Measurements from ENCODE around the gene SLC17A7. TPM values are rescaled to one million over a fixed set of nuclear protein-coding genes. Genes with fewer than 3 reads are reported as not detected.

Gene SLC17A7
- total RNA-seq, result 0.09 TPM in 2 replicates

DNA sequence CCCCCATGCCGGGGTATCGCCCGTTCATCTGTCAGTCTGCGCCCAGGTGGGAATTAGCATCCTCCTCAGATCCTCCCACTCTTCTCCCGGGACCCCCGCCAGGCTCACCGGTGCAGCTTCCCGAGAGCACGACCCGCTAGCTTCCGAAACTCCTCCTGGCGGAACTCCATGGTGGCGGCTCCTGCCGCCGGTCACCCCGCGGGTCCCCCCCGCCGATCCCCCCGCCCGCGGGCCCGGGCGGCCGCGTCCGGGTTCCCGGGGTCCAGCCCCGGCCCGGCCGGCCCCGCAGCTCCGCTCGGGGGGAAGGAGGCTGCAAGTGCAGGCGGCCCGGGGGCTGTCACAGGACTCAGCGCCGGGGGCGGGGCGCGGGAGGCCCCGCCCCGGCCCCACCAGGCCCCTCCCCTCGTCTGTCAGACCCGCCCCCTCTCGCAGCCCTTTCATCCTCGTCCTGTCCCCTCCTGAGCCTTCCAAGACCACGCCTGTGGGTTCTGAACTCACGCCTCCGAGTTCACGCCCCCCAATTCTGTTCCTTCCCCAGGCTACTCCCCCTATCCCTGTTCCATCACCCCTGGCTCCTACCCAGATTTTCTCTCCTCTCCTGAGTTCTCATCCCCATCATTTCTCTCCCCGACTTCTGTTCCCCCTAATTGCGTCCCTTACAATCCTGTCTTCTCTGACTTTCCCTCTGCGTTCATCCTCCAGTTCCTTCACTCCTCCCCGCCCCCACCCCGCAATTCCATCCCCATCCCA lies at the start of gene SLC17A7:
Gene SLC17A7 (minus strand): TSS at position 318 of the 750 bp plus-strand sequence. CDS start 148 bp downstream, at position 170.

DNA sequence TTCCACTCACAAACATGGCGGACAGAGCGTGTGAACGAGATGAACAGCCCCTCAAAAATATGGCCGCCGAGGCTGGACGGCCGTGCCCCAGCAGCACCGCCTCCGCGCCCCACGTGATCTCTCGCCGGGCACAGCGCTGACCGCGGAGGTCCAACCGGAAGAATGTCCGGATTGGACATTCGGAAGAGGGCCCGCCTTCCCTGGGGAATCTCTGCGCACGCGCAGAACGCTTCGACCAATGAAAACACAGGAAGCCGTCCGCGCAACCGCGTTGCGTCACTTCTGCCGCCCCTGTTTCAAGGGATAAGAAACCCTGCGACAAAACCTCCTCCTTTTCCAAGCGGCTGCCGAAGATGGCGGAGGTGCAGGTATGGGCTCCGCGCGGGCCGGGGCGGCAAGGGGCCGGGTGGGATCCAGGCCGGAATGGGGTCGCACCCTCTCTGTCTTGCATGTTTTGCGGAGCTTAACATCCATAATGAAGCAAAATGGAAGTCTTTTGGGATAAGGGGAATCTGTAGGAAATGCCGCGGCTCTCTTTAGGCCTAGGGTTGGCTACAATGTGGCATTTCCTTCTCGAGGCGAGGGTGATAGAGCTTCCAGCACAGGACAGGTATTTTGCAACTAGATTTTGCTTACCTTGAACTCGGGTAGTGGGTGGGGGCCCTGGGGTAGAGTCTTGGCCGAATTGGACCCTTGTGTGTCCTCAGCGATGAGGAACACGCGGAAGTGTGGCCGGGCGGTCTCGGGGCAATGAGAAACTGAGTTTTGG lies 46.1 kb upstream of the SLC17A7 start, which contains the start of gene RPL13A:
Gene RPL13A (plus strand): TSS at position 332 of the 769 bp plus-strand sequence. CDS start 22 bp downstream, at position 354.

DNA sequence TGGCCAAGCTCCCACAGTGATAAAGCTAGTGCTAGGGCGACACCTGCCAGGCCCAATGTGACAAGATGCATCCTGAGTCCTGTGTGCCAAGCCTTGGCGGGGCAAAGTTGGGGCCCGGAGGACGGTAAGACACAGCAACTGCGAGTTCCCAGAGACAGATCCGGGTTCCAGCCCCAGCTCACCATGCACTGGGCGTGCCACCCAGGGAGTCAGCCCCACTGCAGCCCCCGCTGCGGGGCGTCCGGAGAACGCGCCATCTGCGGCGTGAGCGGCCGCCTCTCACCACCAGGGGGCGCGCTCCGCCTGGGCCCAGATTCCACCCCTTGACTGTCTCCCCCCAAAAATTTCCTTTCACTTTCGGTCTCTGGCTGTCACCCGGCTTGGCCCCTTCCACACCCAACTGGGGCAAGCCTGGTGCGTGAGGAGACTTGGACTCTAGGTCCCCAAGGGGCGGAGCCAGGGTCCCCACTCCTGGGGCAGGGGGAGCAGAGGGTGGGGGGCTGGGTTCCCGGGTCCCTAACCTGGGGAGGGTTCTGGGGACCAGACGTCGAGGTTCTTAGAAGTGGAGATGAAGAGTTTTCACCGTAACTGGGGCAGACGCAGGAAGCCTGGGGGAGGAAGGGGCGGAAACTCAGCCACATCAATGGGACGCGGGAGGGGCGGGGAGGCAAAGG lies 32.7 kb upstream of the SLC17A7 start, which contains the start of gene FLT3LG:
Gene FLT3LG (plus strand): TSS at position 348 of the 674 bp plus-strand sequence. CDS start 425 bp downstream, outside the sequence.

DNA sequence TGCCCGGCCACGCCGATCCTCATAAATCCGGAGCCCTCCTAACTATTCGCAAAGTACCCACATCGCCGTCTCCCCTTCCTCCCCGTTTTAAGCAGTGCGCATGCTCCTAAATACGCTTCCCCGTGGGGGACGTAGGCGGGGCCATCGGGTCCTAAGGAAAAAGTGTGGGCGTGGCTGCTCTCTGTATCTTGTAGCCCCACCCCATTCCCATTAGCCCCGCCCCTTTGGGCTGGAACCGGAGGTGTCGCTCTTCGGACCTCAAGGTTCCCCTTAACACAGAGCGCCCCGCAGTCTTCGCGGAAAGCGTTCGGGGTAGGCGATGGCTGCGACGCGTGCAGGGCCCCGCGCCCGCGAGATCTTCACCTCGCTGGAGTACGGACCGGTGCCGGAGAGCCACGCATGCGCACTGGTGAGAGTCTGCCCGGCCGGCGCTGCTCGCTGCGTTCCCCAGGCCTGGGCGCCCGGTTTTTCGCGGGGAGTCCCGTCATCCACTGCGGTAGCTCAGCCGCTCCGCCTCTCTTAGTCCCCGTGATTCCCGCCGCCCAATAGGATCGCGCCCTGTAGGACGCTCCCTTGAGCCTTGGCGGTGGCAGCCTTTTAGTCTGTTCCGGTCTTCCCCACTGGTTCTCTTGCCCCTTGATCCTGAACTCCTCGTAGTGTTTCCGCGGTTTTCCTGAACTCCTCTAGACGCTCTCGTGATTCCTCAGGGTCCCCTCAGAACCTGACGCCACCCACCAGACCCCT lies 11.9 kb upstream of the SLC17A7 start, which contains the start of gene ALDH16A1:
Gene ALDH16A1 (plus strand): TSS at position 213 of the 744 bp plus-strand sequence. CDS start 107 bp downstream, at position 320.

DNA sequence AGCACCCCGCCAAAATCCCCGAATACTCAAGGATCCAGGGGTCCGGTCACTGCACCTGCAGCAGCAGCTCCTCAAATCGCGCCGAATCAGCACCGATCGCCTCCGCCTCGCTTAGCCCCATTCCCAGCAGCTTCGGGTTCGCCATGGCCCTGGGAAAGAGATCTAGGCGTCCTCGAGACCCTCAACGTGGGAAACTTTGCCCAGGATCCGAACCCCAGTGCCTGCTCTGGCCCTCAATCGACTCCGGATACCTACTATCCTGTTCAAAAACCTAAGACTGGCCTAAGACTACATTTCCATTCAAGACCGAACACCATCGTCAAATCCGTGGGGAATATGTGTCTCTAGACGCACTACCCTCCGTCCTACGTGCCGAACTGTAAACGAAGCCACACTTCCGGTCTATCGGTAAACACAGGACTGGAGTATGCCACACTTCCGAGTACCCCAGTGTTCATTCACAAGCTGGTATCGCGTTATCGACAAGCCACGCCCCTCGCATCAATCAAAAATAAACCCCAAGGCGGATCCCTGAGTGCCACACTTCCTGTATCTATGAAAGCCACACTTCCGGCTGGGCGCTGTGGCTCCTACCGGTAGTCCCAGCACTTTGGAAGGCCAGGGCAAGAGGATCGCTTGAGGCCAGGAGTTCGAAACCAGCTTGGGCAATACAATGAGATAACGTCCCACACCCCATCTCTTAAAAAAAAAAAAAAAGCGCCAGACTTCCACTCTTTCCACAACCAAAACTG lies 10.3 kb upstream of the SLC17A7 start, which contains the start of gene PIH1D1:
Gene PIH1D1 (minus strand): TSS at position 385 of the 752 bp plus-strand sequence. CDS start 240 bp downstream, at position 145.

DNA sequence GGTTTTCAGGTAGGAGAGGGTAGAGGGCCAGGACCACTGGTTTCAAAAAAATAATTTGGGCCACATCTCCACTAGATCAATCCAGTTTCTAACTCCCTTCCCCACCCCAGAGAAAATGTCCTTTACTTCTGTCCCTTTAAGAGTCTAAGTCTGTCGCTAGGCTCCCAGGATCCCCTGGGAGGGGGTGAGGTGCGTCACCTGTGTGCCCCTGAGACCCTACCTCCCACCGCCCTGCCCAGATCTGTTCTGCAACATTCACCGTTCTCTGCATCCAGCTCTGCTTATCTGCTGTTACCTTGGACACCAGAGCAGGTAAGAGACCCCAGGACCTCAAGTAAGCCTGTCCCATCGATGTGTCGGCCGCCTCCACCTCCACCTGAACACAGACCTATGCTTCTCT lies 16.1 kb downstream of the SLC17A7 start, which contains the start of gene GFY:
Gene GFY (plus strand): TSS at position 211 of the 400 bp plus-strand sequence. CDS start 1,043 bp downstream, outside the sequence.

DNA sequence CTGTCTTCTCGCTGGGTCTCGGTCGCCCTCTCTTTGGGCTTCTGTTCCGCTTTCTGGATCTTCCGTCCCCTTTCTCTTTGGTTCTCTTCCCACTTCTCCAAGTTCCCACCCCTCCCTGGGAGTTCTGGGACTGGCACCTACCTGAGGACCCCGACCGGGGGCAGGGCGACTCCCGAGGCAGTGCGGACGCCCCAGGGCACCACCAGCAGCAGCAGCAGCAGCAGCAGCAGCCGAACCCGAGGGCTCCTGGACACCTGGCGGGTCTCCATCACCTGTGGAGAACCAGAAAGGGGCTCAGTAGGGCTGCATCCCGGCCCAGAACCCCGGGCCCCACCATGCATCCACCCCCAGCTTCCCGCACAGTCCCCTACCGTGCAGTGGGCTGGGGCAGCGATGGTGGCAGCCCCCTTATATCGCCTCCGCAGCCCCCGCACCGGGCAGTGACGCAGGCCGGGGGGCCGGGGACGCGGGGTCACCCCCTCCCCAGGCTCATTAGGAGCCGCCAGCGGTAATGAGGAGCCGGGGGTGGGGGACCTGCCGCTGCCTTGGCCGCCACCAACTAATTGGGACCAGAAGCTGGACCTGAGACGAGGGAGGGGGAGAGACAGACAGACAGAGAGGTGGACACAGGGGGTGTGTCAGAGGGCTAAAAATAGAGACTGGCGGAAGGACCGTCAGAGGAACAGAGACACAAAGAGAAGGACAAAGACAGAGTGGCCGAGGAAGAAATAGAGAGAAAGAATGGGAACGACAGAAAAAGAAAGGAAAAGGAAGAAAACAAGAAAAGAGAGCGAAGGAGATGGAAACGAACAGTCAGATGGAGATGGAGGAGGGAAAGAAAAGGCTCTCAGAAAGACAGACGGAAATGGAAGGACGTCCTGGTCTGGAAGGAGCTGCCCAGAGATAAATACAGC lies 18.0 kb downstream of the SLC17A7 start, which contains the start of gene PTH2:
Gene PTH2 (minus strand): TSS at position 371 of the 914 bp plus-strand sequence. CDS start 102 bp downstream, at position 269.

DNA sequence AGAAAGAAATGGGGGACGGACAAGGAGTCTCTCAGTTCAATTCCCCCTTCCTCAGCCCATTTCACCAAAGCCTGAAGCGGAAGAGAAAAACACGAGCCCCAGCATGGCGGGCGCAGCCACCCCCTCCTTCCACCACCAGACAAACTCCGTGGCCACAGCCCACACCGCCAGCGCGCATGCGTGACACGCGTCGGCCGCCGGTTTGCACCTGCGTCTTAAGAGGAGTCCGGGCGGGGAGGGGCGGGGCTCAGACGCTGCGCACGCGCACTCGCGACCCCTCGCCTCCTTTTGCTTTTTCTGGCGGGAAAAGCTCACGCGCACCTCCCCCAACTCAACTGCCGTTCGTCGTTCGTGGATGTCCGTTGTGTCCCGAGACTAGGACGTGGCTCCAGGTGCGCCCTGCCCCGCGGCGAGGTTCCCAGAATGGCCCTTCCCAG lies 53.4 kb downstream of the SLC17A7 start, which contains the start of gene KASH5:
Gene KASH5 (plus strand): TSS at position 314 of the 437 bp plus-strand sequence. CDS start 2,635 bp downstream, outside the sequence.

Other genes starting within 250 kb of the SLC17A7 start
- 0.09 and 0.54 TPM in 2 replicates for gene SLC6A16, start 116.3 kb downstream of the SLC17A7 start, total RNA-seq
- gene CD37, start 106.1 kb downstream of the SLC17A7 start, total RNA-seq, result not detected in 2 replicates
- 34.4 and 53.1 TPM in 2 replicates for gene TEAD2, start 79.1 kb downstream of the SLC17A7 start, total RNA-seq
- gene DKKL1, start 77.7 kb downstream of the SLC17A7 start, total RNA-seq, result not detected in 2 replicates
- not detected in 2 replicates for gene KASH5, start 53.3 kb downstream of the SLC17A7 start, total RNA-seq
- not detected in 2 replicates for gene PTH2, start 18.1 kb downstream of the SLC17A7 start, total RNA-seq
- not detected in 2 replicates for gene GFY, start 16.1 kb downstream of the SLC17A7 start, total RNA-seq
- gene PIH1D1, start 10.3 kb upstream of the SLC17A7 start, total RNA-seq, result 131 and 146 TPM in 2 replicates
- gene ALDH16A1, start 11.7 kb upstream of the SLC17A7 start, total RNA-seq, result 31.3 and 66.9 TPM in 2 replicates
- 1.1 and 1.4 TPM in 2 replicates for gene FLT3LG, start 32.7 kb upstream of the SLC17A7 start, total RNA-seq
- gene RPL13A, start 46.1 kb upstream of the SLC17A7 start, total RNA-seq, result 3,283 and 3,317 TPM in 2 replicates
- 3,523 and 3,741 TPM in 2 replicates for gene RPS11, start 54.9 kb upstream of the SLC17A7 start, total RNA-seq
- gene FCGRT, start 71.1 kb upstream of the SLC17A7 start, total RNA-seq, result 64.2 and 84.9 TPM in 2 replicates
- 119 and 156 TPM in 2 replicates for gene RCN3, start 86.5 kb upstream of the SLC17A7 start, total RNA-seq
- gene NOSIP, start 139.0 kb upstream of the SLC17A7 start, total RNA-seq, result 128 and 141 TPM in 2 replicates
- gene PRRG2, start 139.8 kb upstream of the SLC17A7 start, total RNA-seq, result 1.4 and 4.2 TPM in 2 replicates
- 1.8 and 3.6 TPM in 2 replicates for gene PRR12, start 149.7 kb upstream of the SLC17A7 start, total RNA-seq
- gene RRAS, start 198.6 kb upstream of the SLC17A7 start, total RNA-seq, result 26.4 and 63.0 TPM in 2 replicates
- gene SCAF1, start 200.7 kb upstream of the SLC17A7 start, total RNA-seq, result 10.0 and 14.0 TPM in 2 replicates
- 53.0 and 68.9 TPM in 2 replicates for gene IRF3, start 224.3 kb upstream of the SLC17A7 start, total RNA-seq
- 5.4 and 6.0 TPM in 2 replicates for gene BCL2L12, start 224.4 kb upstream of the SLC17A7 start, total RNA-seq
- gene PRMT1, start 235.7 kb upstream of the SLC17A7 start, total RNA-seq, result 484 and 610 TPM in 2 replicates
- 0.47 and 0.54 TPM in 2 replicates for gene ADM5, start 248.1 kb upstream of the SLC17A7 start, total RNA-seq
- gene CPT1C, start 249.6 kb upstream of the SLC17A7 start, total RNA-seq, result 15.3 and 16.9 TPM in 2 replicates